DOHH2 (cell line): ENCODE results near the gene ZNF576.

Experiments
- CTCF ChIP-seq: fragments of 200-600 bp; sonication (generic); IDR thresholded peaks from one replicate; pipeline ENCODE4 v1.5.1; 2014; ENCODE audit warnings: antibody characterized with exemption, mild to moderate bottlenecking, low read depth, low read length; ENCODE audit not compliant: poor library complexity, severe bottlenecking
- EZH2phosphoT487 ChIP-seq: fragments of 200-600 bp; sonication (generic); IDR thresholded peaks from 2 replicates; pipeline ENCODE4 v1.6.1; 2017; ENCODE audit warnings: borderline replicate concordance, mild to moderate bottlenecking, antibody characterized with exemption, low read length, moderate library complexity, mixed read lengths

- TF ChIP-seq CTCF (peak; percentile 12), EZH2phosphoT487 (no peak)
Observed at GRCh38 chr19:43560687-43561086, 35.7 kb upstream of the ZNF576 start.
